ENCODE measurements around the gene PAK3.

GRCh38 chrX:111200327-111200726 lies 104.3 kb downstream of the PAK3 start:
- TF ChIP-seq CTCF (IDR thresholded peaks at IDR 0.05) (no peak), POLR2A (IDR thresholded peaks at IDR 0.05) (no peak)
